Prostate gland (tissue), 2 donors: Measurements from ENCODE around the gene DCTN3. TPM values are rescaled to one million over a fixed set of nuclear protein-coding genes. Genes with fewer than 3 reads are reported as not detected.
A peak's percentile ranks its signal among the peaks of the same experiment; 100 is the strongest.

Source experiments
- DNase-seq: peaks from one replicate; pipeline ENCODE4 v3.0.0-alpha.2; 2019; ENCODE audit warnings: low spot score
- H3K27ac ChIP-seq, 2 donors: fragments of 200-600 bp; sonication (generic); 2 replicates each; pipeline ENCODE4 v1.5.1; 2017 to 2019
- H3K27me3 ChIP-seq: fragments of 200-600 bp; sonication (generic); replicated peaks from 2 replicates; pipeline ENCODE4 v1.5.1; 2019; ENCODE audit not compliant: insufficient read depth
- H3K36me3 ChIP-seq, 2 donors: fragments of 200-600 bp; sonication (generic); 1 replicate in 1 of 2; 2 replicates in 1 of 2; pipeline versions ENCODE4 v1.5.1 to v1.8.1; 2017 to 2019
- H3K4me1 ChIP-seq: fragments of 200-600 bp; sonication (generic); replicated peaks from 2 replicates; pipeline ENCODE4 v1.5.1; 2019
- H3K4me3 ChIP-seq, 2 donors: fragments of 200-600 bp; sonication (generic); 2 replicates each; pipeline ENCODE4 v1.5.1; 2017 to 2019
- H3K9me3 ChIP-seq: fragments of 200-600 bp; sonication (generic); 2 replicates; pipeline ENCODE4 v1.5.1; 2017
- POLR2A ChIP-seq: fragments of 450-650 bp; IDR thresholded peaks from one replicate; pipeline ENCODE4 v1.6.1; 2016; ENCODE audit warnings: antibody characterized with exemption, mild to moderate bottlenecking
- POLR2AphosphoS5 ChIP-seq: sonication (generic); formaldehyde crosslinking; IDR thresholded peaks from one replicate; pipeline ENCODE4 v1.6.1; 2017; ENCODE audit warnings: antibody characterized with exemption
- WGBS: methylation state at CpG from one replicate; pipeline ENCODE4 v1.1.5; 2018; 5-methylcytosine and 5-hydroxymethylcytosine counted together
- intact Hi-C: fragments of 100-400 bp; cut with DNase I; formaldehyde crosslinking; loops from one replicate; pipeline ENCODE4 v1.14.2; 2022
- total RNA-seq, 2 donors: library from RNA; depleted of rRNA; stranded (reverse); fragments of >200 nt; gene quantifications; one replicate each; pipeline ENCODE4 v1.1.0, GENCODE V29; 2016
- TF ChIP-seq, protein P1 (sequence below), 4 experiments: fragments of 200-600 bp in 2 of 4; fragments of 450-650 bp in 2 of 4; sonication (generic) in 2 of 4; IDR thresholded peaks; 1 replicate in 3 of 4; 2 replicates in 1 of 4; pipeline ENCODE4 v1.5.1; 2016 to 2019; ENCODE audit warnings: antibody characterized with exemption in 4 of 4, mild to moderate bottlenecking in 2 of 4, moderate library complexity in 2 of 4

Gene DCTN3
- total RNA-seq, 2 donors from 2014 or later, result 73.8 to 112 TPM

DNA sequence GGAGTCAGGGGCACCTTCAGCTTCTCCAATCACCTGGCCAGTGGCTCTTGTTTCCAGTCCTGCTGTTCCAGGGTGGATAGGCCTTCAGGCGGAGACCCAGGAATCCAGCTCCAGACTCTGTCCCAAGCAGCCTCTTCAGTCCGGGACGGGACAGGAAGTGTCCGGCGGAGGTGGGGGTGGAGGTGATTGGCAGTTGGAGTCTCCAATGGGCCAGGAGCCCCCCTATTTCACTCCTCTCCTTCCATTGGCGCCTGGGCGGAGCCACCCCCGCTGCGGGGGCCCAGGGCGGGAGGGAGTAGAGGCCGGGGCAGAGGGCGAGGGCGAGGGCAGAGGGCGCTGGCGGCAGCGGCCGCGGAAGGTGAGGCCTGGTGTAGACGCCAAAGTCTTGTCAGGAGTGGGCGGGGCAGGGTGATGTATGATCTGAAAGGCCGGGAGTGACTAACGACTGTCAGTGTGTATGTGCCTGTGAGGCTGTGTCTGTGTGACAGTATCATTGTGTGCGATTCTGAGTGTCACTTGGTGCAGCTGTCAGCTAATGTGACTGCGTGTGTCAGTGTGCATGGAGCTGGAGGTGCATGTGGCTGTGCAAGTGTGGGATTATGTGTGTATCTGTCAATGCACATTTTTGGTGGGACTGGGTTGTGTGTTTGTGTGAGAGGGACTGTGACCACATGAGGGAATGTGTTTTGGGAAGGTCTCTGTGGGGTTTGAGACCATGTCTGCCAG is 31.7 kb upstream of the DCTN3 start, which contains the start of gene IL11RA:
Gene IL11RA (plus strand): TSS at position 310 of the 726 bp plus-strand sequence. CDS start 3,033 bp downstream, outside the sequence.
- Histone ChIP-seq H3K27me3 (no peaks in the 10 kb centered on the region), H3K4me3 (peak within 1 kb of the TSS; percentile 23 to 31), H3K27ac (peak within 1 kb of the TSS; percentile 79 to 83), H3K36me3 (peaks cover 4 to 5% of the 10 kb centered on the region in 2 donors), H3K9me3 (no peaks in the 10 kb centered on the region), H3K4me1 (peaks cover 28% of the 10 kb centered on the region)
- DNase-seq, result peak; percentile 80
- intact Hi-C loops, result no loop called here
- peak; percentile 31 for TF ChIP-seq POLR2A
- TF ChIP-seq, protein P1, sequence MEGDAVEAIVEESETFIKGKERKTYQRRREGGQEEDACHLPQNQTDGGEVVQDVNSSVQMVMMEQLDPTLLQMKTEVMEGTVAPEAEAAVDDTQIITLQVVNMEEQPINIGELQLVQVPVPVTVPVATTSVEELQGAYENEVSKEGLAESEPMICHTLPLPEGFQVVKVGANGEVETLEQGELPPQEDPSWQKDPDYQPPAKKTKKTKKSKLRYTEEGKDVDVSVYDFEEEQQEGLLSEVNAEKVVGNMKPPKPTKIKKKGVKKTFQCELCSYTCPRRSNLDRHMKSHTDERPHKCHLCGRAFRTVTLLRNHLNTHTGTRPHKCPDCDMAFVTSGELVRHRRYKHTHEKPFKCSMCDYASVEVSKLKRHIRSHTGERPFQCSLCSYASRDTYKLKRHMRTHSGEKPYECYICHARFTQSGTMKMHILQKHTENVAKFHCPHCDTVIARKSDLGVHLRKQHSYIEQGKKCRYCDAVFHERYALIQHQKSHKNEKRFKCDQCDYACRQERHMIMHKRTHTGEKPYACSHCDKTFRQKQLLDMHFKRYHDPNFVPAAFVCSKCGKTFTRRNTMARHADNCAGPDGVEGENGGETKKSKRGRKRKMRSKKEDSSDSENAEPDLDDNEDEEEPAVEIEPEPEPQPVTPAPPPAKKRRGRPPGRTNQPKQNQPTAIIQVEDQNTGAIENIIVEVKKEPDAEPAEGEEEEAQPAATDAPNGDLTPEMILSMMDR (IDR thresholded peaks at IDR 0.05), result peak in 1 of 4 experiments; percentile 3
- peak; percentile 73 for TF ChIP-seq POLR2AphosphoS5
- 3% methylated on average over 24 of the region's 24 CpGs for WGBS

DNA sequence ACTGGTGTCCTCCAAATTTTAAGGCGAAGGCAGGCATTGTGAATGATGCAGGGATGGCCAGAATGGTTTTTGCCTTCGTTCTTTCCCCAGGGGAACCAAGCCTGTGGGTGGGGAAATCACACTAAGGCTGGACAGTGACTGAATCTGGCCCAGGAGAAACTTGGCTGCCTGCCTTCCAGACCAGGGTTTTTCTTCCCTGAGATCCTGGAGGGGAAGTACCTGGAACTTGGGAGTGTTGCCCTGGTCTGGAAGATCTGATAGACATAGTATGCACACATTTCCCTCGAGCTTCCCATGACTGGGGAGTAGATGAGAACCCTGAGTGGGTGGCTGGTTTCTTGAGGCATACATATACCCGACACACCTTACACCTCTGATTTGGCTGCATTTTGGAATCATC is 31.0 kb upstream of the DCTN3 start:
- no peak for DNase-seq
- intact Hi-C loops, result no loop called here

GRCh38 chr9:34650816-34651215 is 30.5 kb upstream of the DCTN3 start:
- H3K4me3 ChIP-seq, result no peak overlapping the region
- H3K36me3 ChIP-seq, result peaks cover 4 to 5% of the 10 kb centered on the region in 2 donors
- 82% methylated on average over 5 of the region's 5 CpGs for WGBS
- no peaks in the 10 kb centered on the region for H3K9me3 ChIP-seq
- peak overlapping the region in 1 of 2 donors; percentile 79 for H3K27ac ChIP-seq
- DNase-seq, result no peak
- H3K4me1 ChIP-seq, result peaks cover 28% of the 10 kb centered on the region
- intact Hi-C loops, result no loop called here
- TF ChIP-seq POLR2A, result no peak
- TF ChIP-seq POLR2AphosphoS5, result no peak
- TF ChIP-seq, protein P1 (IDR thresholded peaks at IDR 0.05), result no peak
- H3K27me3 ChIP-seq, result no peaks in the 10 kb centered on the region

More for the DNA sequence above, 31.0 kb upstream of the DCTN3 start:
- TF ChIP-seq POLR2A, result no peak
- TF ChIP-seq POLR2AphosphoS5, result no peak
- TF ChIP-seq, protein P1 (IDR thresholded peaks at IDR 0.05), result no peak
- H3K27ac ChIP-seq, result peak overlapping the region; percentile 79 to 83
- H3K27me3 ChIP-seq, result no peaks in the 10 kb centered on the region
- H3K4me1 ChIP-seq, result peaks cover 28% of the 10 kb centered on the region
- H3K9me3 ChIP-seq, result no peaks in the 10 kb centered on the region
- peaks cover 4 to 5% of the 10 kb centered on the region in 2 donors for H3K36me3 ChIP-seq
- 34% methylated on average over 4 of the region's 4 CpGs for WGBS
- peak overlapping the region in 1 of 2 donors; percentile 31 for H3K4me3 ChIP-seq

GRCh38 chr9:34648673-34649072 is 28.4 kb upstream of the DCTN3 start:
- Histone ChIP-seq H3K27ac (no peak overlapping the region), H3K36me3 (peaks cover 4 to 5% of the 10 kb centered on the region in 2 donors), H3K9me3 (no peaks in the 10 kb centered on the region), H3K27me3 (no peaks in the 10 kb centered on the region), H3K4me1 (peaks cover 15% of the 10 kb centered on the region), H3K4me3 (no peak overlapping the region)
- TF ChIP-seq POLR2AphosphoS5 (no peak), POLR2A (no peak)
- TF ChIP-seq, protein P1 (IDR thresholded peaks at IDR 0.05), result no peak
- WGBS, result 94% methylated on average over 8 of the region's 8 CpGs
- intact Hi-C loops, result no loop called here
- no peak for DNase-seq

- intact Hi-C loops, result no loop called here
- H3K27me3 ChIP-seq, result no peaks in the 10 kb centered on the region
- TF ChIP-seq, protein P1 (IDR thresholded peaks at IDR 0.05), result no peak
- no peak for TF ChIP-seq POLR2AphosphoS5
- no peak for TF ChIP-seq POLR2A
Measured at GRCh38 chr9:34647651-34648050, 27.4 kb upstream of the DCTN3 start.

More at GRCh38 chr9:34647651-34648050, 27.4 kb upstream of the DCTN3 start:
- no peaks in the 10 kb centered on the region for H3K9me3 ChIP-seq
- DNase-seq, result no peak
- peaks cover 4 to 5% of the 10 kb centered on the region in 2 donors for H3K36me3 ChIP-seq
- peak overlapping the region; percentile 52 to 55 for H3K4me3 ChIP-seq
- 56% methylated on average over 10 of the region's 10 CpGs for WGBS
- peaks cover 12% of the 10 kb centered on the region for H3K4me1 ChIP-seq
- H3K27ac ChIP-seq, result peak overlapping the region; percentile 78 to 80
